ENCODE data around the gene CCDC146.

GRCh38 chr7:77242068-77242467 is 119.7 kb downstream of the CCDC146 start:
- TF ChIP-seq, protein P1, sequence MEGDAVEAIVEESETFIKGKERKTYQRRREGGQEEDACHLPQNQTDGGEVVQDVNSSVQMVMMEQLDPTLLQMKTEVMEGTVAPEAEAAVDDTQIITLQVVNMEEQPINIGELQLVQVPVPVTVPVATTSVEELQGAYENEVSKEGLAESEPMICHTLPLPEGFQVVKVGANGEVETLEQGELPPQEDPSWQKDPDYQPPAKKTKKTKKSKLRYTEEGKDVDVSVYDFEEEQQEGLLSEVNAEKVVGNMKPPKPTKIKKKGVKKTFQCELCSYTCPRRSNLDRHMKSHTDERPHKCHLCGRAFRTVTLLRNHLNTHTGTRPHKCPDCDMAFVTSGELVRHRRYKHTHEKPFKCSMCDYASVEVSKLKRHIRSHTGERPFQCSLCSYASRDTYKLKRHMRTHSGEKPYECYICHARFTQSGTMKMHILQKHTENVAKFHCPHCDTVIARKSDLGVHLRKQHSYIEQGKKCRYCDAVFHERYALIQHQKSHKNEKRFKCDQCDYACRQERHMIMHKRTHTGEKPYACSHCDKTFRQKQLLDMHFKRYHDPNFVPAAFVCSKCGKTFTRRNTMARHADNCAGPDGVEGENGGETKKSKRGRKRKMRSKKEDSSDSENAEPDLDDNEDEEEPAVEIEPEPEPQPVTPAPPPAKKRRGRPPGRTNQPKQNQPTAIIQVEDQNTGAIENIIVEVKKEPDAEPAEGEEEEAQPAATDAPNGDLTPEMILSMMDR (IDR thresholded peaks at IDR 0.05) = no peak
- no peak for TF ChIP-seq POLR2AphosphoS5 (IDR thresholded peaks at IDR 0.05; ENCODE audit: insufficient read depth in 1 of 2, low read depth in 1 of 2)
- TF ChIP-seq POLR2A (IDR thresholded peaks at IDR 0.05) = no peak

Data from vagina (tissue), 2 donors.